GM19372 (cell line): ENCODE results near the gene KLHL2.
A peak's percentile ranks its signal among the peaks of the same experiment; 100 is the strongest.
"Not testable (repeated sequence)": the region's sequence is repeated elsewhere in the genome, so short reads cannot be mapped to it uniquely, and the experiment has no call there.

Experiments used
- ATAC-seq: cut with Tn5 transposase; IDR thresholded peaks from one replicate; pipeline ENCODE4 v1.9.1; 2021; ENCODE audit warnings: mild to moderate bottlenecking, low read depth, moderate library complexity; ENCODE audit not compliant: unreplicated experiment

Gene KLHL2

GRCh38 chr4:165326831-165327210, 119.5 kb downstream of the KLHL2 start:
- no peak for ATAC-seq

GRCh38 chr4:165327211-165328100, 120.1 kb downstream of the KLHL2 start, which contains the start of gene MSMO1:
TSS of gene MSMO1 (plus strand) at chr4:165327669. CDS start at chr4:165333371, 5,702 bp downstream.
- ATAC-seq: peak; percentile 96

GRCh38 chr4:165328101-165328425, 120.7 kb downstream of the KLHL2 start:
- no peak for ATAC-seq

- ATAC-seq: no peak
Observed at GRCh38 chr4:165328708-165329107, 121.3 kb downstream of the KLHL2 start.

GRCh38 chr4:165330071-165330470, 122.7 kb downstream of the KLHL2 start:
- no peak for ATAC-seq

- no peak for ATAC-seq
Observed at GRCh38 chr4:165330666-165331065, 123.3 kb downstream of the KLHL2 start.

- no peak for ATAC-seq
Observed at GRCh38 chr4:165331359-165331758, 124.0 kb downstream of the KLHL2 start.

GRCh38 chr4:165331823-165332222, 124.5 kb downstream of the KLHL2 start:
- no peak for ATAC-seq

GRCh38 chr4:165332502-165332901, 125.1 kb downstream of the KLHL2 start:
- no peak for ATAC-seq

- no peak for ATAC-seq
Observed at GRCh38 chr4:165335163-165335703, 127.9 kb downstream of the KLHL2 start.

- no peak for ATAC-seq
Observed at GRCh38 chr4:165336743-165337142, 129.4 kb downstream of the KLHL2 start.

GRCh38 chr4:165342340-165342739, 135.0 kb downstream of the KLHL2 start:
- not testable (repeated sequence) for ATAC-seq

- ATAC-seq: no peak
Observed at GRCh38 chr4:165343353-165344191, 136.2 kb downstream of the KLHL2 start.

GRCh38 chr4:165345666-165346417, 138.5 kb downstream of the KLHL2 start:
- no peak for ATAC-seq

- no peak for ATAC-seq
Observed at GRCh38 chr4:165347647-165348569, 140.5 kb downstream of the KLHL2 start.

- ATAC-seq: no peak
Observed at GRCh38 chr4:165351359-165352130, 144.2 kb downstream of the KLHL2 start.

- no peak for ATAC-seq
Observed at GRCh38 chr4:165355900-165356300, 148.5 kb downstream of the KLHL2 start.

GRCh38 chr4:165359506-165359905, 152.1 kb downstream of the KLHL2 start:
- ATAC-seq: no peak
